ENCODE results near the gene TCF25.

TCF25 gene

DNA sequence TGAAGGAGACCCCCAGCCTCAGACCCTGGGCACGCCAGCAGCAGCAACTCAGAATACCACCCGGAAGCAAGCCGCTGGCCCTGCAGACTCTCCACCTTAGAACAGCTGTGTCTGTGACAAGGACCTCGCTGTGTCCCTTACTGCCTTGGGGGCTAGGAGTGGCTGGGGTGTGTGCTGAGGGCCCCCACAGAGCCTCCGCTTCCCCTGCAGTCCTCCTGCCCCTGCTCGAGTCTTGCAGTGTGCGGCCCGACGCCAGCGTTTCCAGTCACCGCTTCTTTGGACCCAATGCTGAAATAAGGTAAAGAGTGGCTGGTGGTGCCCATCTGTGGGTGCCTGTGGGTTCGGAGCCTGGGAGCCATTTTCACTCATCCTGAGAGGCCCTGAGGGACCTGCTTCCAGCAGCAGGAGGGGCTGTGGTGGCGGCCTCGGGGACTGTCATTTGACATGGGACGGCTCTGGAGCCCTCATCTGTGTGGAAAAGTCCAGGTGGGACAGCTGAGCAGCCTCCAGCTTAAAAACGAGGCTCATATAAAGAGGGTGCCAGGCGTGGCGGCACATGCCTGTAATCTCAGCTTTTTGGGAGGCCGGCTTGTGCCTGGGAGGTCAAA is 30.6 kb downstream of the TCF25 start:
- Histone ChIP-seq H3K4me3 (no peak overlapping the region), H3K27ac (no peak overlapping the region), H3K9me3 (ENCODE audit: low read depth, low read length) (no peaks in the 10 kb centered on the region), H3K9ac (ENCODE audit: insufficient read length) (no peak overlapping the region), H3K36me3 (ENCODE audit: insufficient read depth, low read length) (peaks cover 15% of the 10 kb centered on the region; the same call in 1 of the 2 replicates)
- DNase-seq (ENCODE audit: low read depth, low spot score), result no peak
- TF ChIP-seq POLR2AphosphoS5 (IDR thresholded peaks at IDR 0.05; ENCODE audit: borderline replicate concordance, low read depth, low read length), result no peak
- no peak for TF ChIP-seq FOXP2 (optimal IDR thresholded peaks at IDR 0.05; ENCODE audit: control extremely low read depth, extremely low read length, insufficient read depth)
- no peak for TF ChIP-seq EZH2 (IDR thresholded peaks at IDR 0.05)

DNA sequence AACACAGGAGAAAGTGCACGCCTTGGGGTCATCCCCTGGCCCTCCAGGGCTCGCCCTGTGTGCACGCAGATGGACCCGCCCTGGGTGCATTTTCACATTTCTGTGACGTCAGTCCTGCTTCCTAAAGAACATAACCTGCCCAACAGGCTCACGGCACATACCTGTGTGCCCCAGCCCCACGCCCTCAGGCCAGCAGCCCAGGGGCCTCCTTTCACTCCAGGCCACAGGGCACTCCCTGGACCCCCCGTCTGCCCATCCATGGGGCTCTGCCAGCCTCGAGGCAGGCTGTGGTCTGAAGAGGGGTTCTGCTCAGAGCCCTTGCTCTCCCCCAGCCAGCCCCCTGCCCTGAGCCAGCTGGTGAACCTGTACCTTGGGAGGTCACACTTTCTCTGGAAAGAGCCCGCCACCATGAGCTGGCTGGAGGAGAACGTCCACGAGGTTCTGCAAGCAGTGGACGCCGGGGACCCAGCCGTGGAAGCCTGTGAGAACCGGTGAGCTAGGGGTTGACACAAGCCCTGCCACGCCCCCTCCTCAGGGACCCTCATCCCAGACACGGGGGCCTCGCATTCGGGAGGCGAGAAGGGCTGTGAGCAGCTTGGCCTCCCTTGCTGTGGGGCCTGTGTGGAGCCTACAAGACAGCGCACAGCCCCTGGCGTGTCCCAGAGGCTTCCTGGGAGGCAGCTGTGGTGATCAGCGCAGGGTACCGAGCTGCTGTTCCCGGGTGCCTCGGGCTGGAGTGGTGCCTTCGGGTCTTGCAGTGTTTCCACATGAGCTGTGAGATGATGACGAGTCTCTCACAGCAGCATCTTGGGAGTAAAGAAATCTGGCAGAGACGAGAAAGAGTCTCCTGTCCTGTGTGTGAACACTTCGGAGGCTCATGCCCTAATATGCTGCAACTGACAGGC is 31.5 kb downstream of the TCF25 start:
- peaks cover 12% of the 10 kb centered on the region; the same call in 1 of the 2 replicates for H3K36me3 ChIP-seq (ENCODE audit: insufficient read depth, low read length)
- H3K27ac ChIP-seq, result no peak overlapping the region
- no peak for DNase-seq (ENCODE audit: low read depth, low spot score)
- H3K4me3 ChIP-seq, result no peak overlapping the region
- TF ChIP-seq FOXP2 (optimal IDR thresholded peaks at IDR 0.05; ENCODE audit: control extremely low read depth, extremely low read length, insufficient read depth), result no peak
- TF ChIP-seq POLR2AphosphoS5 (IDR thresholded peaks at IDR 0.05; ENCODE audit: borderline replicate concordance, low read depth, low read length), result no peak
- TF ChIP-seq EZH2 (IDR thresholded peaks at IDR 0.05), result no peak
- H3K9ac ChIP-seq (ENCODE audit: insufficient read length), result no peak overlapping the region
- no peaks in the 10 kb centered on the region for H3K9me3 ChIP-seq (ENCODE audit: low read depth, low read length)

DNA sequence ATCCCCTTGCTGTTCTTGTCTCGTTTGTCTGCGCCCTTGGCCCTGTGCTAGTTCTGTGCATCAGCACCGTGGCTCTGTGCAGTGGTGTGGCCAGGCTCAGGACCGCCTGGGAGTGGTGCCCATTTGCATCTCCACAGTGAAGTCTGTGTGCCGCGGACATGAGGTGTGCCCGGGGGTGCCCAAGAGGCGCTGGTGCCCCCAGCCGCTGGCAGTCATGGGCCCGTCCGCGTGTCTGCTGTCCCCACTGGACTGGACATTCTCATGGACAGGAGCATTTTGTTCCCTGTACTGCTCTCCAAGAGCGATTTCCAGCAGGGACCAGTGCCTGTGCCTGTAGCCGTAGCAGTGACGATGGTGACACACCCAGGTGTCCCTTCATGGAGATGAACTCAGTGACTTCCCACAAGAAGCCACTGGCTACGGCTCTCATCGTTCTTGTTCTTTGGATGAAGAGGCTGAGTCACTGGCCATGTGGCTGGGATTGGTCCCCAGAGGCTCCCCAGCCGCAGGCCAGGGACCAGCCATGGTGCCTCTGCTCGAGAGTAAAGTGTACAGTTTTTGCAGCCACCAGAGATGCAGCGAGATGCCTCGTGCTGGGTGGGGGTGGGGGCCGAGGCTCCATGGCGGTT is 32.2 kb downstream of the TCF25 start:
- no peak overlapping the region for H3K27ac ChIP-seq
- no peak overlapping the region for H3K9ac ChIP-seq (ENCODE audit: insufficient read length)
- H3K4me3 ChIP-seq, result no peak overlapping the region
- H3K36me3 ChIP-seq (ENCODE audit: insufficient read depth, low read length), result peaks cover 6% of the 10 kb centered on the region; the same call in 1 of the 2 replicates
- no peak for DNase-seq (ENCODE audit: low read depth, low spot score)
- no peaks in the 10 kb centered on the region for H3K9me3 ChIP-seq (ENCODE audit: low read depth, low read length)
- TF ChIP-seq POLR2AphosphoS5 (IDR thresholded peaks at IDR 0.05; ENCODE audit: borderline replicate concordance, low read depth, low read length) (no peak), FOXP2 (optimal IDR thresholded peaks at IDR 0.05; ENCODE audit: control extremely low read depth, extremely low read length, insufficient read depth) (no peak), EZH2 (IDR thresholded peaks at IDR 0.05) (no peak)

DNA sequence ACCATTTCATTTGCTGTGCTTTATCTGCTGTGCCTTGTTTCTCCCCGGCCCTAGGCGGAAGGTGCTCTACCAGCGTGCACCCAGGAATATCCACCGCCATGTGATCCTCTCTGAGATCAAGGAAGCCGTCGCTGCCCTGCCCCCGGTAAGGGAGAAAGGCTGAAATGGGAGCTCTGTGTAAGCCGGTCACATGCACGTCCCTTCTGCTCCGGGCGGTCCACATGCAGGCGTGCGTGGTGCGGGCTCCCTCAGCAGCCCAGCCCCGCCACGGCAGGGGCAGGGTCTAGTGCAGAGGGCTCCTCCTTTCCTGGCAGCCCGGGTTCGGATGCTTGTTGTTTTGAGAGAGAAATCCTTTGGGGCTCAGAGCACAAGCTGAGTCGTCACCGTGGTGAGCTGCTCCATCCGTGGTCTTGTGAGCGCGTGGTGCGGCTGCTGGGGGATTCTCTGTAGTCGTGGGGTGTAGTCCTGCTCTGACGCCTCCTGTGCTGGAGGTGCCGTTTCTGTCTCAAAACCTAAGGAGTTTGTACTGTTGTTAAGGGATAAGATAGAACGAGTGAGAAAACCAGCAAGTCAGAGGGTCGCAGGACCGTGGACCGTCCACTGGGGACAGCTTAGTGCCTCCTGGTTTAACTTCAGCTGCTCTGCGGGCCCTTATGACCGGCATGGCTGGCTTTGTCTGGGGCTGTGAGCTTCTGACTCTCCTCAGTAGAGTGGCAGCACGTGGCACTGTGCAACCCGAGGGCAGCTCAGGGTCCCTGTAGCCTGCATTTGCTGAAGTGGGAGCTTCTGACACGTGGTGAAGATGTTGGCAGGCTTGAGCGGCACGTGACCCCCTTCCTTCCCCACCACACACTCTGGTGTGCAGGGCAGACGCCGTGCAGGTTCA is 33.0 kb downstream of the TCF25 start:
- Histone ChIP-seq H3K36me3 (ENCODE audit: insufficient read depth, low read length) (peaks cover 4% of the 10 kb centered on the region; the same call in 1 of the 2 replicates), H3K4me3 (no peak overlapping the region), H3K9ac (ENCODE audit: insufficient read length) (no peak overlapping the region), H3K9me3 (ENCODE audit: low read depth, low read length) (no peaks in the 10 kb centered on the region), H3K27ac (no peak overlapping the region)
- DNase-seq (ENCODE audit: low read depth, low spot score), result no peak
- TF ChIP-seq EZH2 (IDR thresholded peaks at IDR 0.05), result no peak
- no peak for TF ChIP-seq POLR2AphosphoS5 (IDR thresholded peaks at IDR 0.05; ENCODE audit: borderline replicate concordance, low read depth, low read length)
- no peak for TF ChIP-seq FOXP2 (optimal IDR thresholded peaks at IDR 0.05; ENCODE audit: control extremely low read depth, extremely low read length, insufficient read depth)

DNA sequence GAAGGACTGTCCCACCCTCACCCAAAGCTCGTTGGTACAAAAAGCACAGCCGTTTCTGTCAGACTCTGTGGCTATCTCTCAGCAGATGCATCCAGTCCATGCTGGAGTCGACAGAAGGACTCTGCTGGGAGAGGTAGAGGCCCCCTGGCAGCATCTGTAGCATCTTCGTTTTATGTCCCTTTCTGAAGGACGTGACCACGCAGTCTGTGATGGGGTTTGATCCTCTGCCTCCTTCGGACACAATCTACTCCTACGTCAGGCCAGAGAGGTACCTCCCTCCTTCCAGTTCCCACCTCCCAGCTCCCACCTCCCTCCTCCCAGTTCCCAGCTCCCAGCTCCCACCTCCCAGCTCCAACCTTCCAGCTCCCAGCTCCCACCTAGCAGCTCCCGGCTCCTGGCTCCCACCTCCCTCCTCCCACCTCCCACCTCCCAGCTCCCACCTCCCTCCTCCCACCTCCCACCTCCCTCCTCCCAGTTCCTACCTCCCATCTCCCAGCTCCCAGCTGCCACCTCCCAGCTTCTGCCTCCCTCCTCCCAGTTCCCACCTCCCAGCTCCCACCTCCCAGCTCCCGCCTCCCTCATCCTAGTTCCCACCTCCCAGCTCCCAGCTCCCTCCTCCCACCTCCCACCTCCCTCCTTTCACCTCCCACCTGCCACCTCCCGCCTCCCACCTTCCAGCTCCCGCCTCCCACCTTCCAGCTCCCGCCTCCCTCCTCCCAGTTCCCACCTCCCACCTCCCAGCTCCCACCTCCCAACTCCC is 33.8 kb downstream of the TCF25 start:
- Histone ChIP-seq H3K9me3 (ENCODE audit: low read depth, low read length) (no peaks in the 10 kb centered on the region), H3K36me3 (ENCODE audit: insufficient read depth, low read length) (peaks cover 4% of the 10 kb centered on the region; the same call in 1 of the 2 replicates), H3K27ac (no peak overlapping the region), H3K9ac (ENCODE audit: insufficient read length) (no peak overlapping the region), H3K4me3 (no peak overlapping the region)
- DNase-seq (ENCODE audit: low read depth, low spot score), result no peak
- no peak for TF ChIP-seq POLR2AphosphoS5 (IDR thresholded peaks at IDR 0.05; ENCODE audit: borderline replicate concordance, low read depth, low read length)
- TF ChIP-seq FOXP2 (optimal IDR thresholded peaks at IDR 0.05; ENCODE audit: control extremely low read depth, extremely low read length, insufficient read depth), result no peak
- TF ChIP-seq EZH2 (IDR thresholded peaks at IDR 0.05), result no peak

DNA sequence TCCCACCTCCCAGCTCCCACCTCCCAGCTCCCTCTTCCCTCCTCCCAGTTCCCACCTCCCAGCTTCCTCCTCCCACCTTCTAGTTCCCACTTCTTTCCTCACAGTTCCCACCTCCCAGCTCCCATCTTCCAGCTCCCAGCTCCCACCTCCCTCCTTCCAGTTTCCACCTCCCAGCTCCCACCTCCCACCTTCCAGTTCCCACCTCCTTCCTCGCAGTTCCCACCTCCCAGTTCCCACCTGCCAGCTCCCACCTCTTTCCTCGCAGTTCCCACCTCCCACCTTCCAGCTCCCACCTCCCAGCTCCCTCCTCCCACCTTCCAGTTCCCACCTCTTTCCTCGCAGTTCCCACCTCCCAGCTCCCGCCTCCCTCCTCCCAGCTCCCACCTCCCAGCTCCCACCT is 34.8 kb downstream of the TCF25 start:
- TF ChIP-seq FOXP2 (optimal IDR thresholded peaks at IDR 0.05; ENCODE audit: control extremely low read depth, extremely low read length, insufficient read depth) (no peak), EZH2 (IDR thresholded peaks at IDR 0.05) (no peak), POLR2AphosphoS5 (IDR thresholded peaks at IDR 0.05; ENCODE audit: borderline replicate concordance, low read depth, low read length) (no peak)
- H3K36me3 ChIP-seq (ENCODE audit: insufficient read depth, low read length), result peaks cover 4% of the 10 kb centered on the region; the same call in 1 of the 2 replicates
- H3K4me3 ChIP-seq, result no peak overlapping the region
- no peaks in the 10 kb centered on the region for H3K9me3 ChIP-seq (ENCODE audit: low read depth, low read length)
- no peak overlapping the region for H3K9ac ChIP-seq (ENCODE audit: insufficient read length)
- H3K27ac ChIP-seq, result no peak overlapping the region
- DNase-seq (ENCODE audit: low read depth, low spot score), result no peak

All from SK-N-MC (cell line).